NOMO-1 treated with dmso at 0.1 percent for 144 hours (cell line): Measurements from ENCODE around the gene TMEM9.

Source experiments
- DNase-seq: peaks from one replicate; lab custom pipeline; 2025; ENCODE audit not compliant: unreplicated experiment; lab: John Stamatoyannopoulos, UW

TMEM9 gene

DNA sequence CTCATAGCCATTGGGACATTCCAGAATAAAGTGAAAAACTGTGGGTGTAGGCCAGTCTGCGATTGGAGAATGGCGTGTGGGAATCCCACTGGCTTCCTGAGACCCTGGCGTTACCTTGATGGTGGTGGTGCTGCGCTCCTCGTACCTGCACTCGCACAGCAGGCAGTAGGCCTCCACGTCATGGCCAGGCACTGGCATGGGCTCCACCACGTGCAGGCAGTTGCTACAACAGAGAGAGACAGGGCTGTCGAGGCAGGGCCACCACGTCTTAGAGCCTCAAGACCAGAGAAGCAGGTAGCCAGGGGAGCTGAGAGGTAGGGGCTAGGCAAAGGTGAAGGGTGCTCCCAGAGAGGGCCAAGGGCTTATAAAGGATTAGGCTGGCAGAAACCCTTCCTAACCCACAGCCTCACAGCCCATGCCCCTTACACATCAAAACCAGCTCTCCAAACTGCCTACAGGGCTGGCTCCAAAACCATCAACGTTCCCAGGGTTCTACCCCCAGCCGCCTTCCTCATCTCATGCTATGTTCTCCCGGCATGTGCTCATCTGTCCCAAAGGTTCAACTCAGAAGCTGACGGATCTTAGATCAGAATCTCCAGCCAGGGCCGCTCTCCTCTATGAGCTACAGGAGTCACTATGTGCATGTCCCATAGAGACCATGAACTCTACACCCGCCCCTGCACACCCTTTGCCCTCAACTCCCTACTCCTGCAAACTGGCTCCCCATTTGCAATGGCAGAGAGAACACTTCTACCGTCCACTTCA, 7.5 kb downstream of the TMEM9 start:
- DNase-seq = no peak

DNA sequence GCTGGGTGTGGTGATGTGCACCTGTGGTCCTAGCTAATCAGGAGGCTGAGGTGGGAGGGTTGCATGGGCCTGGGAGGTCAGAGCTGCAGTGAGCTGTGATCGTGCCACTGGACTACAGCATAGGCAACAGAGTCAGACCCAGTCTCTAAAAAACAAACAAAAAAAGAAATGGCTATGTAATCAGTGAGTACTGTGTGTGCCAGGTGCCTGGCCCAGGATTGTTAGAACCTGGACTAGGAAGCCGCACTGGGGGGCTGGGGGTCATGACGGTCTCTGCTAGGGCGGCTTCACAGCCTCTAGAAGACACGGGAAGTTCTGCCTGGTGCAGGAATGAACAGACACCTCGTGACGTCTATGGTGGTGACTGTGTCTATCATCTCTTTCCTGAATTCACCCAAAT, 8.5 kb downstream of the TMEM9 start:
- DNase-seq = no peak

DNA sequence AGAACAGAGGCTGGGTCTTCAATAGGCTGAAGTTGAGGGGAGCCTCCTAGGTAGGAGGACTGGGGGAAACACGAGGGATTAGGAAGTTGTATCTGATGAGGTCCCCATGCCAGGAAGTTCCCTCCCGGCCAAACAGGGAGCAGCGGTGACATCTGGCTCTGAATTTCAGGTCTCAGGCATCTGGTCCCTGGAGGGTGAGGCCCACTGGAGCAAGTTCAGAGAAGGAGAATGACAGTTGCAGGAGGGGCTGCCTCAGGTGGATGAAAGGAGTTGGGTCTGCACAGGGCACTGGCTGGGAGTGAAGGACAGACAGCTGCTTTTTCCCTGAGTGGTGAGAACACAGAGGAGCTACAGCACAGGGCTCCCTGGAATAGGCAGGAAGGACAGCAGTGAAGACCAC, 9.1 kb downstream of the TMEM9 start:
- DNase-seq = no peak

DNA sequence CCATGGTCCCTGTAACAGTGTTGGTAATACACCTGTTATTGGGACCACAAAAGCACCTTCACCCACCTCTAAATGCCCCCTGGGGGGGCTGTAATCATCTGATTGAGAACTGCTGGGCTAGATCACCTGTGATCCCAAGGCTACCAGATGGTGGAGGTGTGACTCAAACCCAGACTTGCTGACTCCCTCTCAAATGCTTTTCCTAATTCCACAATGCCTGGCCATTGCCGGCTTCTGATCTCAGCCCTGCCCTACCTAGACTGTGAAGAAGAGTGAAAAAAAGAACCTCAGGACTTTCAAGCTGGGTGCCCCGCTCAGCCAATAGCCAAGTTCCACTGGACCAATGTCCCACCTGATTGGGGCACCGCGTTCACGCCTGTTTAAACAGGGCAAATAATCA, 9.6 kb downstream of the TMEM9 start:
- DNase-seq = no peak

DNA sequence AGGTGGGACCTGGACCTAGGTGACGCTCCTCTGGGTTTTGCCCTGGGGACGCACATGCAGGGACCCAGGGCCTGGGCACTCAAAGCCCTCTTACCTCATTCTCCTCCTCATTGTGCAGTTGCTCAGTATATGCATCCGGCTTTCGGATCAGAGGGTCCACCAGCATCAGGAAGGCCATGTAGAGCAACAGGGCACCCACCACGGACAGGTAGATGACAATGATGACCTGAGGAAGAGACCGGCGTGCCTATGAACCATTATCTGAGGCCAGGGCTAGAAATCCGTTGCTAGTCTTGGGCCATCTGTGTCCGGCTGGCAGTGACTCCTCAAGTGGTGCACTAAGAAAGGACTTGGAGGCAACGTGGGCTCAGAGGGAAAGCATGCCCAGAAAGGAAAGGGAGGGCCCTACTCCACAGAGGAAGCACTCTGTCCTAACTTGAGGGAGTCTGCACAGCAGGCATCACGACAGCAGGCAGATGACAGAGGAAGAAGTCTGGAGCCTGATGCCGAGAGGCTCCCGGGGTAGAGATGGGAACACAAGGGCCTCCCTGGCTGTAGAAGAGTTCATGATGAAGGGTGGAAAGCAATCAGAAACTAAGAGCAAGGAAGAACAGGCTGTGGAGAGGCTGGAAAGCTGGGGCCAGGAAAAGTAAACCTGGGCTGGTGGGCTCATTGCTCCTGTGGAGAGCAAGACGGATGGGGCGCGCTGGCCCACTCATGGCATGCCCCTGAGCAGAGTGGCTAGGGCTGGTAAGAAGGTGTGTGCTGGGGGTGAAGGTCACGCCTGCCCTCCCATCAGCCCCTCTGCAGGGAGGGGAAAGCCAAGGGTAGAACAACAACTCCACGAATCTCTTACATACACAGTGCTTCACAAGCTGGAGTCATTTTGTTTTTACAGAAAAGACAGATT, 10.3 kb downstream of the TMEM9 start:
- DNase-seq = no peak

DNA sequence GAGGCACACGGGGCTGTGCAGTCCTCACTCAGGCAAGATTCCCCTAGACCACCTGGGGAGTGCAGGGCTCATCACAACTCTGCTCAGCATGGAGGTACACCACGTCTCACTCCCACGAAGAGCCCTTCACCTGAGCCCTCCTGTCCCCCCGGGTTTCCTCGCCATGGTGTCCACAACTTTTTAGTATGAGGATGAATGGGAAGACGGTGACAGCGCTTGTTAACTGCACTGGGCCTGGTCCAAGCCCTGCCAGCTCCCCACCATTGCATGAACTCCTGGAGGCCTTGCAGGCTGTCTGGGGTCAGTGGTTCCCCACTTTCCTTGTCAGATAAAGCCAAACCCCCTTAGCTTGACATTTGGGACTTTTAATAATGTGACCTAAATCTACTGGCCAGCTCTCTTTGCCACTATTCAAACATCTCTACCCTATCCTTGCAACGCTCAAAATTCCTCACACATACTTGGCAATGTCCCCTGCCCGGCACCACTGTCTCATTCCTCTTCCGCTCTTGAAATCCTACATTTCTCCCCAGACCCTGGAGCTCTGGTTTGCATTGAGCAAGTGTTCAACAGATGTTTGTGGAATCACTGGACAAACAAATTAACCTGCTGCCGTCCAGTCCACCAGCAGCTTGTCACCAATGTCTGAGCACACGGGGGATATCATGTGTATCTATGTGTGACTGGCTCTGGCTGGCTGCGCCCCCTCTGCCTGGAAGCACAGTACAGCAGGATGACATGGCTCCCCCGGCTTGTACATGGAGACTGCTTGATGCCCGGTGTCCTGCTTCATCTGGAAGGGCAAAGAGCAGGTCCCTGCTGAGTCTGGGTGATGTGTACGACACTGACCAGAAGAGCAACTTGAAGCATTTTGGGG, 11.2 kb downstream of the TMEM9 start:
- DNase-seq = no peak

DNA sequence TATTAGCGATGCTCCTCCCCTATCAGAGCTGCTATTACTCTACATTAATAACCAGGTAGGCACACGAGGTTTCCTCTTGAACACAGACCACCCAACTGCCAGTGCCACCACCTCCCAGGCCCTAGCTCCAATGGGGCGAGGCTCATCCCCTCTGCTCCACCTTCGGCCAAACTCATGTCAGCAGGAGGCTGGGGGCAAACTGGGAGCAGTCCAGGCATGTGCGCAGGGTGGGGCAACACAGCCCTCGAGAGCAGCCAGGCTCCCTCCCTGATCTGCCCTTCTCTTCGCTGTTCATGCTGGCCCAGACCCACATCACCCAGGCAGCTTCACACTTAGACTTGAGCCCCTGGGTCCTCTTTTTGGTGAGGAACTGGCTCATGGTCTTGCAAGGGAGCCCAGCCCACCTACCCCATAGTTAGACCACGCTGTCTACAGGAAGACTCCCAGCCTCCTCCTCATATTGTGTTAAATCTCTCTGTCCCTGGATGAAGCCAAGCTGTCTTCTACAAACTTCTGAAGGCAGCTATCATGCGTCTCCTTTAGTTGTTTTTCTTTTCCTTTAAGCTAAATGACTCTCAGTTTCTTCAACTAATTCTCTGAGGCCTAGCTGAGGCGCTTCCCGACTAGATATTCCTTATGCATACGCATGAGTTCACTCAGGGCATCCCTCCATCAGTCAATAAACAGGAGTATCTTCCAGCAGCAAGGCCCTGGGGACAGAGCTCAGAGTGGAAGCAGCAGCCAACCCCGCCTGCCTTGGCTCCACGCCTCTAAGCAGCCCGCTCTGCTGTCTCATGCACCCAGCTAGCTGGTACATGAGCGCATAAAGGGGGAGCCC, 12.0 kb downstream of the TMEM9 start:
- no peak for DNase-seq

DNA sequence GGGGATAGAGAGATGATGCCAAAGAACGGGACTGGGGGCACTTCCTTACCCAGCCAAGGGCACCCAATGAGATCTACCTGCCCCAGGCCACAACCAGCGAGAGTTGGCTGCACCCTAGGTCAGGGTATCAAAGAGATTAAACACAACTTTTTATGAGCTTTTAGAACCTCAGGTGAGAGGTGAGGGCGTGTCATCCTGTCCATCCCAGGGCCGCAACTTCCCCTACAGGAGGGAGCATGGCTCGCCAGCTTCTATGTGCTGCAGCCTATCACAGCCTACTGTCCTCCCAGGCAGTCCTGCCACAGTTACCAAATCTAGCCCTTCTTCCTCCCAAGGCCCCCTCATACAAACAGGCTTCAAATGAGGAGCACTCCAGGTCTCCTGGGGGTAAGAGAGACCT, 12.9 kb downstream of the TMEM9 start:
- no peak for DNase-seq

DNA sequence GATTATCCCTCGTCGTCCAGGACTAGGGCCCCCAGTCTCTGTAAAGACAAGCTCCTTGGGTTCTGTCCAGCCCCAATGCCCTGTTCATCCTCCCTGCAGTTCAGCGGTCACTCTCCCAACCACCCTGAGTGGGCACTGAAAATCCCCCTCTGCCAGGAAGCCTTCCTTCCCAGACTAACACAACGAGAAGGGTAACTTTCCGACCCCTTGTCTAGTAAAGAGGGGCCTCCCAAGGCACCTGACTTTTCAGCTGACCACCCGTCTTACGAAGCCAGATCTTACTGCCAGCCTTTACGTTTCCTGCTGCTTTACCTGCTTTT, 13.4 kb downstream of the TMEM9 start:
- DNase-seq = no peak

DNA sequence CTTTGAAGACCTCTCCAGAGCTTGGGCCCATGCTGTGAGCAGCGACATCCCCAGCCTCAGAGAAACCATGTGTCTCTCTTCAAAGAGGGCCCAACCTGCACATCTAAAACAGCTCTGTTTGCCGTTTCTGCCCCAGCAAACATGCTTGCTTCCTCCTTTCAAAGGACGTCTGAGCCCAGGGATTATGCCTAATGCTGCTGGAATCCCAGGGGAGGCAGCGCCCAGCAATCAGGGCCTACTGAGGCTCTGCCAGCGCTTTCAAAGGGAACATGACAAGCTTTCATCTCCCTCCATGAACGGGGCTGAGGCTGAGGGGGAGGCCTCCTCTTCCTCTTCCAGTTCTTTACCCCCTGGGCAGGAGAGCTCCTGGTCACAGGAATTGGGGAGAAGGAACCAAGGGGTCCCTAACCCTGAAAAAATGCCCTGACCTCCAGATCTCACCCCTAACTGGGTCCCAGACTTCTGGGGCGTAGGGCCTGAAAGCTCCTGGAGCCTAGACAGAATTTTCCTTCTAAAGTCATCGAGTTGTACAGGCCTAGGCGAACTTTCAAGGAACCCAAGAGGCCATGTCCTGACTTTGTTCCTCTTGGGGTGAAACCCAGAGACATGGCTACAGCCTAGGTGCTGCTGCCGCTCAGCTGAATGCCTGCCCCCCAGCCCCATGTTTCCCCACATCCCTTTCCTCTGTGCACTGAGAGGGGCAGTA, 13.9 kb downstream of the TMEM9 start:
- DNase-seq = no peak

DNA sequence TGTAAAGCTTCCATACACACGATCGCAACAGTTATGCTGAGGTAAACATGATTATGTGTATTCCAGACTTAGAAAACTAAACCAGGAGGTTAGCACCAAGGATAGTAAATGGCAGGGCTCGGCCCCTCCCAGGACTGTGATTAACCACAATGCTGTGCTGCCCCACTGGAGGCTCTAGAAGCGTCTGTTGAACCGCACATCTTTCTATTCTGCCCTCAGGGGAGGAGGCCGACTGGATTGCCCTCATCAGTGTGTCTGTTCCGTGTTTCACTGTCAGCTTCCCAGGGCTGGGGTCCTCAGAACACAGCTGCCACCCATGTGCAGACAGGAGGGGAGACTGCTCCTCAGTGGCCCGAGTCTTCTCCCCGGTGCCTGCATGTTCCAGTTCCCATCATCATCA, 14.5 kb downstream of the TMEM9 start:
- no peak for DNase-seq

DNA sequence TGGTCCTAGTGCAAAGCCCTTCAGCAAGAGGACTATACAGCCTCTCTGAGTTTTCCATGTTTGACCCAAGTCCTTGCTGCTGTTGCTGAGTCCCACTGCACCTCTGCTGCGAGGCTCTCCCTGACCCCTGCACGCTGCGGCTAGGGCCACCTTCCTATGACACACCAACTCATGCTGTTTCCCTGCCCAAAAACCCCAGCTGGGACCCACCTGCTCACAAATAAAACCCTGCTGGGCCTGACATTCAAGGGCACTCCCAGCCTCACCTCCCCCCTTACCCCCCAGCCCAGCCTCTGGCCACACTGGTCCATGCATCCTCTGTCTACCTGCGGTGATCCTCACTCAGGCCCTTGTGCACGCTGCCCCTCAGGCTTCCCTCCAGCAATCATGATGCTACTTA, 15.0 kb downstream of the TMEM9 start:
- DNase-seq = no peak

DNA sequence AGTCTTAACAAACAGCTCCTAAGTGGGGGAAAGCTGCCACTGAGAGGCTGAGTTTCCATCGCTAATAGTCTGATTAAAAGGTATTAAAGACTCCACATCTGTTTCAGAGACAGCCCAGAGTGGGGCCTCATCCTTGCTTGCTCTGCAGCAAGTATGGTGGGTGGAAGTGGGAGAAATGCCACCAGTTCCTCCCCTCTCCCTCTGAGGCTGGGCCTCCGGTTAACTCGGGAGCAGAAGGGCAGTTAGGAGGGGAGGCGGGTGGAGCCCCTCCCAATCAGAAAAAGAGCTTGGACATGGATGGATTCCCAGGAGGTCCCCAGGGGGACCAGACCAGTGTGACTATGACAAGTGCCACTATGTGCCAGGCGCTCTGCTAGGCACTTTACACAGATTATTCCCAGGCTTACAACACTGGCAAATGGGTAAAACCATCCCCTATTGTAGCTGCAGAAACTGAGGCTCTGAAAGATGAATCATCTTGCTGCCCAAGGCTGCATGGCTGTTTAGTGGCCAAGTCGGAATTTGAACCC, 15.9 kb downstream of the TMEM9 start:
- no peak for DNase-seq

DNA sequence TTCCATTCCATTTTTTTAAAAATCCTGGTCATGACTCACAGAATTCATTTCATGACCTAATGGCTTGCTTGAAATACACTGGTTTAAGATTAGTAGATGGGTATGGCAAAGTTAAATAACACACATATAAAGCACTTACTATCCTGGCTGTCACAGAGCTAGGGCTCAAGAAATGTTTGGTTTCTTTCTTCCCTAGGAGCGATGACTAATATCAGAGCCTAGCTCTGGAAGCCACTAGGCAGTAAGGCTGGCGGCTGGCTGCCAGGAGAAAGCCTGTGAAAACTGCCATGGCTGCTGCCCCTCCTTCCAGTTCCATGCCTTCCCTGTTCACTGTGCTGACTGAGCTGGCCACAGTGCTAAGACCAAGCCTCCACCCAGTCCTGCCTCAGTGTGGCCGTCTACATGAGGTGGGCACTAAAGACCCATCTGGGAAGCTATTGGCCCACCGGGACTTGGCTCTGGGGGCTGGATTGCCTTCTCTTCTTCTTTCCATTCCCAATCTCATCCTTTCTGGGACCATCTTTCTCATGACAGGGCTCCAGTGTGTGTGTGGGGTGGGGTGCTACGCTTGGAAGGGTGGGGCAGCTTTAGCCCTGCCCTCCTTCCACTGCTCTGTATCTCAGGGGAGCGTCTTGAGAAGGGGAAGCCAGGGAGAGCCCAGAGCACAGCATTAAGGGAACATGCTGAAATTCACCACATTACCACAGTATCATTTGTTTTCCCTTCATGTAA, 16.5 kb downstream of the TMEM9 start:
- no peak for DNase-seq

DNA sequence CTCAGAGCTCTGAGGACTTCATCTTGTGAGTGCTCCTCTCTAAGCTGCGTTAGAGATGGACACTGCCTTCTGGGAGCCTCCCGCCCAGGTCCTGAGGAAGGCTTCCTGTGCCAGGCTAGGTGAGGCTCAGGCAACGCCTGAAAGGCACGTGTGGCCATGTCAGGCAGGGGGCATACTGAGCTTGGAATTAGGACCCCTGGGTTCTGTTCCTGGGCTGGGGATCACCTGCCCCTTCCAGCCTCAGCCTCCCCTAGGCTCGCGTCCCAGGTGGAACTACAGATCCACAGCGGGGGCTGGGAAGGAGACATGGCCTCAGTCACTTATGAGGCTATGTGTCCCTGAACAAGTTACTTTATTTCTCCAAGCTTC, 17.3 kb downstream of the TMEM9 start:
- DNase-seq = no peak

DNA sequence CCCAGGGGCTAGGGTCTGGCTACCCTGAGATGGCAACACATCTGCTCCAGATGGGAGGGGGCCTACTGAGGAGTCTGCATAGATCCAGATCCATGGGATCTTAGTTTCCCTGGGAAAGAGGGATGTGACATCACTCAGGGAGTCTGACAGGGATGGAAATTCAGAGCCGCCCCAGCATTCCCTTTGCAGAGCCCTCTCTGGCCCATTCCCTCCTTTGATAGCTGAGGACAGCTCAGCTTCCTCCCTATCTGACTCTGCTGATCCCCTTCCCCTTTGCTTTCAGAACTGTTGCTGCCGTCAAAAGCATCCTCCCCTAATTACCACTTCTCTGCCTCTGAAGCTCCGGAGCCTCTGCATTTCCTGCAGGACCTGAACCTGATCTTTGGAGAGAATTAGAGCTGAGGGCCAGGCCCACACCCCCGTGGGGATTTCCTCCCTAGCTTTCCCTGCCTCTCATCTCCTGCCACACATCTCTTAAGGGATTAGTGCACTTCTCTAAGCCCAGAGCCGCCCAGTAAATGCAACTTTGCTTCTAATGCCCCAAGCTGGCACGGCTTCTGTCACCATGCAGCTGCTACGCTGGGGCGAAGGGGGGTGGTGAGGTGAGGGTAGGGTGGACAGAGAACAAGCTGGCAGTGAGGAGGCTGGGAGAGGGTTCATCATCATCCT, 17.8 kb downstream of the TMEM9 start:
- no peak for DNase-seq

DNA sequence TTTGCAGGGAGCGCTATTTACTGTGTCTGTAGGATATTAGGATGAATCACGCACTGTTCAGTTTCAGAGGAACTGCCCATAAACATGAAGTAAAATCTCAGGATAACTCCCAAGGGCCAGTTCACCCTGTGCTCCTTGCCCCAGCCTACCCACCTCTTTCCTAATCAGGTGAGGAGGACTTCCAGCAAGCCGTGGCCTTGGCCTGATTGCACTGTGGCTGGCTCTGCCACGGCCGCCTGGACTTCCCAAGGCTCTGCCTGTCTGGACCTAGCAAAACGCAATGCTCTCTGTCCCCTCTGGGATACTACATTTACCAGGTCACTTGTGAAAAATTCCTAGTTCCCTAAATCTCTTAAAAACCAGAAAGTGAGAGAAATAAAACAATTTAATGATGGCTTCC, 19.9 kb downstream of the TMEM9 start:
- no peak for DNase-seq

DNA sequence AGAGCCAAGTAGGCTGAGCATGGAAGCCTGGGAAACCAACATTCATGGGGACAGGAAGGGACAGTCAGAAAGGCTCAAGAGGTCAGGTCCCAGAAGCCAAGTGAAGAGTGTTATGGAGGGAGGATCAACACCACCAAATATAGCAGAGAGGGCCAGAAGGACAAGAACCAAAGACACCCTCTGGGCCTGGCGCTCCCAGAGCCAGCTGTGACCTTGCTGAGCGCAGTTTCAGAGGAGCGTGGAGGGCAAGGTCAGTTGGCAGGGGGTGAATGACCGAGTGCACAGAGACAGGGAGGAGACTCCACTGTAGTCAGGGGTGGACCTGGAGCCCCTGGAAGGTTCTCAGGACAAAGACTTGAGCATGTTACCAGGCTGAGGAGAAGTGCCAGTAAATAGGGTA, 22.9 kb downstream of the TMEM9 start:
- DNase-seq = no peak

DNA sequence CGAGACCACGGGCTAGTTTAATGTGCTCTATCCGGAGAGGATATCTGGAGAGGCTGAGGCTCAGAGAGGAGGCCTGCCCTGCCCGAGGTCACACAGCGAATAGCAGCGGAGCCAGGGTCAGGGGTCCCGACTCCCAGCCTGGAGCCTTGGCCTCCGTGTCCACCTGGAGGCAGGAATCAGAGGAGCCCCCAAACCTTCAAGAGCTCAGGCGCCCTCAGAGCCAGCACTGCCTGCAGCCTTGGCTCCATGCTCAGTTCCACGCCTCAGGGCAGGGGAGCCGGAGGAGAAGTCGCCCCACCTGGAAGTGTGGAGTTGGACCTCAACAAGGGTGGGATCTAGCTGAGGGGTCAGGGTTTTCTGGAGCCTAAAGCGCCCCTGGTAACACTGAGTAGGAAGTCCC, 25.3 kb downstream of the TMEM9 start:
- DNase-seq = no peak
